H1 (cell line): ENCODE results near the gene PTPA. TPM values are rescaled to one million over a fixed set of nuclear protein-coding genes. Genes with fewer than 3 reads are reported as not detected.
A peak's percentile ranks its signal among the peaks of the same experiment; 100 is the strongest.

Experiments used
- CHD1 ChIP-seq: IDR thresholded peaks from 2 replicates; pipeline ENCODE4 v1.6.1; 2012; ENCODE audit warnings: low read depth, low read length, improper control_type of control experiment
- EP300 ChIP-seq, 2 experiments: IDR thresholded peaks; 1 replicate in 1 of 2; 2 replicates in 1 of 2; pipeline ENCODE4 v1.6.1; 2011 to 2012; ENCODE audit warnings: low read depth in 2 of 2, low read length in 2 of 2, mild to moderate bottlenecking in 2 of 2, borderline replicate concordance in 1 of 2, inconsistent platforms in 1 of 2, moderate library complexity in 1 of 2
- HDAC6 ChIP-seq: IDR thresholded peaks from one replicate; pipeline ENCODE4 v1.7.1; 2012; ENCODE audit warnings: low read depth, mild to moderate bottlenecking, inconsistent platforms, low read length, moderate library complexity
- JUN ChIP-seq: IDR thresholded peaks from 2 replicates; pipeline ENCODE4 v1.6.1; 2011; ENCODE audit warnings: low read depth, mild to moderate bottlenecking, improper control_type of control experiment, low read length
- KDM5A ChIP-seq: fragments of 200-600 bp; IDR thresholded peaks from 2 replicates; pipeline ENCODE4 v1.7.1; 2012; ENCODE audit warnings: mild to moderate bottlenecking, low read length, inconsistent platforms, mixed read lengths
- MAFK ChIP-seq: IDR thresholded peaks from 2 replicates; pipeline ENCODE4 v1.6.1; 2012; ENCODE audit warnings: low read depth, mild to moderate bottlenecking, improper control_type of control experiment, low read length
- NANOG ChIP-seq: IDR thresholded peaks from 2 replicates; pipeline ENCODE4 v1.6.1; 2011; ENCODE audit warnings: low read length, low read depth, mild to moderate bottlenecking, inconsistent platforms; ENCODE audit not compliant: insufficient read depth, poor library complexity, severe bottlenecking
- SRF ChIP-seq: IDR thresholded peaks from 2 replicates; pipeline ENCODE4 v1.6.1; 2011; ENCODE audit warnings: mild to moderate bottlenecking, low read depth, low read length, moderate library complexity
- SUZ12 ChIP-seq: fragments of 200-600 bp; sonication (generic); IDR thresholded peaks from 2 replicates; pipeline ENCODE4 v1.6.1; 2012; ENCODE audit warnings: mild to moderate bottlenecking, inconsistent platforms, low read length, moderate library complexity, mixed read lengths
- TAF7 ChIP-seq: optimal IDR thresholded peaks from 2 replicates; pipeline ENCODE3; 2011; ENCODE audit warnings: low read depth, mild to moderate bottlenecking, inconsistent platforms, low read length, moderate library complexity, borderline replicate concordance
- polyA plus RNA-seq, 7 experiments: library from polyadenylated mRNA; depleted of rRNA in 3 of 7; stranded (reverse) in 5 of 7; unstranded in 2 of 7; fragments of >200 nt in 5 of 7; fragments of 200-250 nt in 2 of 7; gene quantifications; 1 replicate in 5 of 7; 2 replicates in 1 of 7; 4 replicates in 1 of 7; pipeline versions ENCODE4 v1.2.1 to v1.2.3, GENCODE V29; 2011 to 2013; ENCODE audit warnings: missing spikeins in 2 of 7, mixed read lengths in 2 of 7
- total RNA-seq: library from RNA; stranded (reverse); fragmentation: NEBNext Ultra II Directional; extraction: Animal tissue kit (Norgen Biotek cat#: 25700); gene quantifications from 2 replicates; pipeline ENCODE4 v1.2.1, GENCODE V29; 2021

PTPA gene
- total and polyA plus RNA-seq, 2 of the 8 experiments (the other 6 are each of a cell fraction or from before 2014, with no cell fraction given): 114 to 145 TPM

DNA sequence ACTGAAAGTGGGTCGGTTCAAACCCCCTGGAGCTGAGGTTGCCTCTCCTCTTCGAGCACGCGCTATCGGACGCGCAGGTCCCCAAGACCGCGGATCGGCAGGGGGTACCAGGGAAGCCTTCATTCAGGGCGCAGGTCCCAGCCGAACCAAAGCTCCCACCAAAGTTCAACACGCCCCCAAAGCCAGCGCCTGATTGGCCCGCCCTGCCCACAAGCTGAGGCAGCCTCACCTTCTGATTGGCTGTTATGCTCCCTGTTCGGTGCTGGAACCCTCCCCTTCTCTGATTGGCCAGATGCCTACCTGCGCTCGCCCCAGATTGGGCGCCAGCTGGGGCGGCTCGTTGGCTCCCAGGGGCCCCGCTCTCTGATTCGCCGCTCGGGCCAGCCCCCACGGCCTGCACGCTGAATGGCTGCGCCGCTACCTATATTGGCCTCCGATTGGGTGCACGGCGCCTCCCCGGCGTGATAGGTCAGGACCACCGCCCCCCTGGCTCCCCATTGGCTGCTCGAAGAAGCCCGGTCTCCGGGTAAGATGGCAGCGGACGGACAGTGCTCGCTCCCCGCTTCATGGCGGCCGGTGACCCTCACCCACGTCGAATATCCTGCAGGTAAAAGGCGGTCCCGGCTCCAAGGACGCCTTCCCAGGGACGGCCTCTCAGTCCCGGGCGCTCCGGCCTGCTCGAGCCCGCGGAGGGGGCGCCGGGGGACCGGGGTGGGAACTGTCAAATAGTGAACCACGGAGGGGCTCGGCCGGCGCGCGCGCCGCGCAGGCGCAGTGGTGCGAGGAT is 30.4 kb upstream of the PTPA start, which contains the start of gene DOLPP1 (continued):
- TF ChIP-seq TAF7 (peak; percentile 67), NANOG (no peak), MAFK (peak; percentile 18; the same call in 1 of the 2 replicates), KDM5A (peak; percentile 90), CHD1 (no peak), JUN (no peak), HDAC6 (no peak), SRF (no peak), SUZ12 (no peak), EP300 (IDR thresholded peaks at IDR 0.05; ENCODE audit: borderline replicate concordance in 1 of 2, low read depth in 2 of 2, low read length in 2 of 2) (no peak)
